GM18951 (cell line): ENCODE data around the gene DPP4.

Experiments
- POLR2A ChIP-seq: IDR thresholded peaks from 4 replicates; pipeline ENCODE4 v1.6.1; 2011; ENCODE audit warnings: mild to moderate bottlenecking; ENCODE audit not compliant: insufficient read length, insufficient read depth; ENCODE audit errors: extremely low read depth
- in situ Hi-C: fragments of 300-500 bp; cut with MboI; formaldehyde crosslinking; loops from one replicate; pipeline ENCODE4 v1.12.0; 2022; ENCODE audit warnings: low sequenced_read_pairs, mixed read lengths, inconsistent platforms; ENCODE audit not compliant: unreplicated experiment

Gene DPP4

GRCh38 chr2:162030363-162031190 lies 43.4 kb downstream of the DPP4 start:
- in situ Hi-C loops = no loop called here
- no peak for TF ChIP-seq POLR2A

- in situ Hi-C loops = no loop called here
- no peak for TF ChIP-seq POLR2A
These were observed 44.6 kb downstream of the DPP4 start for GRCh38 chr2:162029287-162029901.

GRCh38 chr2:162028511-162028910 lies 45.5 kb downstream of the DPP4 start:
- TF ChIP-seq POLR2A = no peak
- in situ Hi-C loops = no loop called here

GRCh38 chr2:162025121-162025911 lies 48.7 kb downstream of the DPP4 start:
- in situ Hi-C loops = no loop called here
- TF ChIP-seq POLR2A = no peak

GRCh38 chr2:162022290-162022945 lies 51.6 kb downstream of the DPP4 start:
- in situ Hi-C loops = no loop called here
- no peak for TF ChIP-seq POLR2A

GRCh38 chr2:162021516-162022058 lies 52.4 kb downstream of the DPP4 start:
- no peak for TF ChIP-seq POLR2A
- in situ Hi-C loops = no loop called here

GRCh38 chr2:162018530-162018929 lies 55.5 kb downstream of the DPP4 start:
- in situ Hi-C loops = no loop called here
- no peak for TF ChIP-seq POLR2A

GRCh38 chr2:162017233-162017632 lies 56.8 kb downstream of the DPP4 start:
- in situ Hi-C loops = no loop called here

GRCh38 chr2:162016080-162016479 lies 57.9 kb downstream of the DPP4 start:
- in situ Hi-C loops = no loop called here
- no peak for TF ChIP-seq POLR2A

More at GRCh38 chr2:162017233-162017632, 56.8 kb downstream of the DPP4 start:
- no peak for TF ChIP-seq POLR2A

- in situ Hi-C loops = no loop called here
- no peak for TF ChIP-seq POLR2A
These were observed 59.3 kb downstream of the DPP4 start for GRCh38 chr2:162014751-162015150.

GRCh38 chr2:162013514-162014475 lies 60.2 kb downstream of the DPP4 start:
- no peak for TF ChIP-seq POLR2A
- in situ Hi-C loops = no loop called here
